K562 (cell line): ENCODE results near the gene ELMO1. TPM values are rescaled to one million over a fixed set of nuclear protein-coding genes. Genes with fewer than 3 reads are reported as not detected.

Source experiments
- ATAC-seq: fragments of 200-7000 bp; cut with Tn5 transposase; 3 replicates; pipeline ENCODE4 v1.9.1; 2020; ENCODE audit warnings: moderate library complexity
- BruUV-seq: library from RNA; stranded (reverse); fragments of 400-500 nt; replicated peaks from 2 replicates; lab custom pipeline; 2021; lab: Mats Ljungman, UMichigan
- CTCF ChIA-PET: fragments of 300-600 bp; formaldehyde crosslinking; extraction: SDS; loops from one replicate; lab custom pipeline; 2021; ENCODE audit warnings: low intra/inter-chr PET ratio; lab: Yijun Ruan, JAX
- POLR2A ChIA-PET: fragments of 300-600, 350-650 bp; sonication (Branson Sonifier 250); formaldehyde crosslinking; extraction: SDS; loops from one replicate; lab custom pipeline; 2021; ENCODE audit warnings: antibody characterized with exemption, inconsistent platforms; lab: Yijun Ruan, JAX
- DNase-seq, 4 experiments: peaks; one replicate each; pipeline versions ENCODE4 v3.0.0 to v3.0.0-alpha.2; 2011 to 2018; ENCODE audit warnings: low spot score in 3 of 4, mixed read lengths in 3 of 4; ENCODE audit errors: extremely low read depth in 1 of 4
- FAIRE-seq: peaks from 2 replicates; lab custom pipeline; 2011; peaks lifted over from hg19 to GRCh38; lab: Jason Lieb, UNC
- H2AFZ ChIP-seq: 2 replicates; pipeline ENCODE4 v1.6.0; 2011; ENCODE audit warnings: low read depth, low read length, control low read depth, inconsistent platforms
- H3K27ac ChIP-seq: fragments of 200-600 bp; 3 replicates; pipeline ENCODE4 v1.8.0; 2011; ENCODE audit warnings: low read depth, mild to moderate bottlenecking, control low read depth, inconsistent platforms, low read length, moderate library complexity, mixed read lengths; ENCODE audit errors: extremely low read depth
- H3K27me3 ChIP-seq, 2 experiments: fragments of 300-600 bp in 1 of 2; 2 replicates in 1 of 2; 3 replicates in 1 of 2; pipeline versions ENCODE4 v1.6.0 to v1.8.0; 2011; ENCODE audit warnings: inconsistent platforms in 2 of 2, low read length in 2 of 2, mild to moderate bottlenecking in 1 of 2, mixed read lengths in 1 of 2, moderate library complexity in 1 of 2; ENCODE audit not compliant: control insufficient read depth in 2 of 2, insufficient read depth in 2 of 2
- H3K36me3 ChIP-seq: fragments of 300-600 bp; 3 replicates; pipeline ENCODE4 v1.8.0; 2011; ENCODE audit warnings: mild to moderate bottlenecking, low read length, inconsistent platforms; ENCODE audit not compliant: control insufficient read depth, insufficient read depth
- H3K4me1 ChIP-seq, 2 experiments: fragments of 200-600 bp in 1 of 2; replicated peaks in 1 of 2; 2 replicates in 1 of 2; 3 replicates in 1 of 2; pipeline versions ENCODE4 v1.5.1 to v1.8.0; 2011; ENCODE audit warnings: inconsistent platforms in 2 of 2, low read length in 2 of 2, mild to moderate bottlenecking in 1 of 2, mixed read lengths in 1 of 2, moderate library complexity in 1 of 2; ENCODE audit not compliant: control insufficient read depth in 2 of 2, insufficient read depth in 2 of 2
- H3K4me2 ChIP-seq: 2 replicates; pipeline ENCODE4 v1.6.1; 2011; ENCODE audit warnings: low read length, control low read depth, inconsistent platforms, mixed read lengths; ENCODE audit not compliant: insufficient read depth
- H3K4me3 ChIP-seq: fragments of 200-600 bp; sonication (generic), shearing (Covaris generic); 2 replicates; pipeline ENCODE4 v1.5.1; 2016; ENCODE audit warnings: control low read depth, inconsistent platforms
- H3K79me2 ChIP-seq: fragments of 200-600 bp; 3 replicates; pipeline ENCODE4 v1.8.0; 2011; ENCODE audit warnings: low read length, inconsistent platforms; ENCODE audit not compliant: control insufficient read depth, insufficient read depth
- H3K9ac ChIP-seq, 2 experiments: 2 replicates each; pipeline versions ENCODE4 v1.6.0 to v1.6.1; 2011; ENCODE audit warnings: low read depth in 2 of 2, low read length in 2 of 2, control low read depth in 1 of 2, inconsistent platforms in 1 of 2, mild to moderate bottlenecking in 1 of 2, mixed read lengths in 1 of 2; ENCODE audit not compliant: insufficient read depth in 1 of 2
- H3K9me1 ChIP-seq: one replicate; pipeline ENCODE4 v1.6.0; 2011; ENCODE audit warnings: inconsistent platforms, mild to moderate bottlenecking, low read length, moderate library complexity; ENCODE audit not compliant: control insufficient read depth, insufficient read depth
- H3K9me3 ChIP-seq: replicated peaks from 2 replicates; pipeline ENCODE4 v1.5.1; 2011; ENCODE audit warnings: low read depth, low read length, inconsistent platforms; ENCODE audit not compliant: control insufficient read depth, insufficient read depth
- H4K20me1 ChIP-seq: replicated peaks from 2 replicates; pipeline ENCODE4 v1.6.1; 2011; ENCODE audit warnings: low read length, inconsistent platforms, mixed read lengths; ENCODE audit not compliant: control insufficient read depth, insufficient read depth
- ASH1L ChIP-seq: fragments of 450-650 bp; IDR thresholded peaks from 2 replicates; pipeline ENCODE4 v1.6.1; 2018; ENCODE audit warnings: borderline replicate concordance, mild to moderate bottlenecking, low read depth; ENCODE audit not compliant: partially characterized antibody
- FIP1L1 ChIP-seq: fragments of 200-400 bp; formaldehyde crosslinking; IDR thresholded peaks from 2 replicates; pipeline ENCODE4 v1.6.1; 2018; ENCODE audit warnings: mild to moderate bottlenecking, low read depth, low read length; ENCODE audit not compliant: poor library complexity, severe bottlenecking
- GATAD2B ChIP-seq: fragments of 450-650 bp; IDR thresholded peaks from 2 replicates; pipeline ENCODE4 v1.6.1; 2017; ENCODE audit warnings: mild to moderate bottlenecking, borderline replicate concordance
- RFX1 ChIP-seq: fragments of 450-650 bp; IDR thresholded peaks from 2 replicates; pipeline ENCODE4 v1.6.1; 2016; ENCODE audit warnings: mild to moderate bottlenecking, moderate library complexity
- SAFB ChIP-seq: fragments of 200-400 bp; formaldehyde crosslinking; IDR thresholded peaks from 2 replicates; pipeline ENCODE4 v1.6.1; 2017; ENCODE audit warnings: low read depth, low read length, borderline replicate concordance
- SIN3B ChIP-seq: fragments of 450-650 bp; IDR thresholded peaks from 2 replicates; pipeline ENCODE4 v1.6.1; 2017; ENCODE audit warnings: low read depth, mild to moderate bottlenecking, moderate library complexity
- TAF15 ChIP-seq: fragments of 200-400 bp; formaldehyde crosslinking; IDR thresholded peaks from 2 replicates; pipeline ENCODE4 v1.6.1; 2017; ENCODE audit warnings: mild to moderate bottlenecking, low read depth, low read length, moderate library complexity
- ZBTB8A ChIP-seq: fragments of 450-650 bp; IDR thresholded peaks from 2 replicates; pipeline ENCODE4 v1.6.1; 2018; ENCODE audit warnings: mild to moderate bottlenecking, moderate library complexity; ENCODE audit not compliant: partially characterized antibody
- ZNF217 ChIP-seq: sonication (generic); formaldehyde crosslinking; IDR thresholded peaks from 2 replicates; pipeline ENCODE4 v1.8.0; 2022; ENCODE audit warnings: mild to moderate bottlenecking, missing genetic modification reagents
- ZNF431 ChIP-seq: sonication (generic); formaldehyde crosslinking; IDR thresholded peaks from 2 replicates; pipeline ENCODE4 v1.8.0; 2022; ENCODE audit warnings: mild to moderate bottlenecking, missing genetic modification reagents
- ZNF707 ChIP-seq: fragments of 250-450 bp; sonication (Bioruptor Pico); conservative IDR thresholded peaks from 2 replicates; pipeline ENCODE4 v1.8.0; 2022; ENCODE audit warnings: inconsistent platforms, mild to moderate bottlenecking, moderate library complexity
- ZNF830 ChIP-seq: fragments of 250-450 bp; sonication (Bioruptor Pico); IDR thresholded peaks from 2 replicates; pipeline ENCODE4 v1.5.0; 2021; ENCODE audit warnings: mild to moderate bottlenecking
- ZSCAN32 ChIP-seq: fragments of 450-650 bp; formaldehyde crosslinking; IDR thresholded peaks from 2 replicates; pipeline ENCODE4 v1.4.0; 2020; ENCODE audit warnings: mild to moderate bottlenecking, moderate library complexity
- WGBS: fragments of 100-300 bp; shearing (Covaris generic); methylation state at CpG from one replicate; pipeline ENCODE4 v1.1.6; 2016; ENCODE audit warnings: low coverage, mixed read lengths; ENCODE audit not compliant: insufficient coverage; ENCODE audit errors: missing lambda C conversion rate; 5-methylcytosine and 5-hydroxymethylcytosine counted together
- in situ Hi-C: fragments of 300-500 bp; cut with MboI; formaldehyde crosslinking; loops from 4 replicates; pipeline ENCODE4 v1.15.0; 2018; ENCODE audit warnings: inconsistent platforms, mixed read lengths
- intact Hi-C: fragments of 100-400 bp; cut with micrococcal nuclease; formaldehyde crosslinking; loops from 2 replicates; pipeline ENCODE4 v1.14.2; 2022
- polyA plus RNA-seq, 8 experiments: library from polyadenylated mRNA; depleted of rRNA in 4 of 8; stranded (reverse) in 5 of 8; unstranded in 3 of 8; fragments of >200 nt; fragmentation: Nextera tagmentation in 2 of 8; fragmentation: Illumina TruSeq in 1 of 8; extraction: Ambion mirVana in 2 of 8; extraction: Trizol in 1 of 8; gene quantifications; 2 replicates each; pipeline versions ENCODE4 v1.2.1 to v1.2.3, GENCODE V29; 2011 to 2014; ENCODE audit warnings: inconsistent platforms in 1 of 8, missing spikeins in 1 of 8
- total RNA-seq, 7 experiments: library from RNA; depleted of rRNA in 6 of 7; stranded (reverse); fragments of >200 nt in 6 of 7; fragmentation: Illumina TruSeq in 2 of 7; extraction: Trizol in 2 of 7; gene quantifications; 2 replicates each; pipeline versions ENCODE4 v1.2.1 to v1.2.3, GENCODE V29; 2011 to 2021; ENCODE audit warnings: low replicate concordance in 1 of 7
- TF ChIP-seq, protein P1 (sequence below), 2 experiments: fragments of 250-450 bp in 1 of 2; fragments of 450-650 bp in 1 of 2; sonication (Bioruptor Pico) in 1 of 2; IDR thresholded peaks; 2 replicates each; pipeline versions ENCODE4 v1.6.1 to v1.8.0; 2016 to 2021; ENCODE audit warnings: mild to moderate bottlenecking in 2 of 2, moderate library complexity in 2 of 2, missing compliant biosample characterization in 1 of 2, missing genetic modification characterization in 1 of 2

ELMO1 gene
- total and polyA plus RNA-seq, 9 of the 15 experiments (the other 6 are each of a cell fraction or from before 2014, with no cell fraction given), result 0.36 to 7.2 (median 3.6) TPM

DNA sequence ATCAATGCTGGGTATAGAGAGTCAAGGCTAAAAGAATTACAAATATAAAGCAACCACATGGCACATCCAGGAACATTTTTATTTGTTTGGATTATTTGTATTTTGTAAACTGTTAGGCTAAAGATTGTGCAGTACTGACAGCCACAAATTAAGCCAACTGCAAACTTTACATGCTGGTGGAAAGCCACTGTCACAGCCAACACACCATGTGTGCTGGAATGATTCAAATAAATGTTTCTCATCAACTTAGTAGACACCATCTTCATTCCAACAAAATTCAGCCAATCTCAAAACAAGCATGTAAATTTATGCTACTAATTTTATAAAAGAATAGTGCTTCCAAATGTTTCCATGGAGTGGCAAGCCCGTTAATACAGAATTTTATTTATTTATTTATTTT, 211.8 kb downstream of the ELMO1 start:
- DNase-seq (no peak), FAIRE-seq (no peak), ATAC-seq (no peak)
- Histone ChIP-seq H3K9me3 (no peaks in the 10 kb centered on the region), H3K9me1 (no peaks in the 10 kb centered on the region), H4K20me1 (no peaks in the 10 kb centered on the region), H3K27ac (no peak overlapping the region), H3K4me1 (no peaks in the 10 kb centered on the region), H3K79me2 (no peaks in the 10 kb centered on the region), H2AFZ (no peak overlapping the region), H3K9ac (no peak overlapping the region), H3K4me3 (no peak overlapping the region), H3K27me3 (peaks cover 0 to under 1% of the 10 kb centered on the region in 2 experiments; a peak in 1 of 5 replicates), H3K36me3 (no peaks in the 10 kb centered on the region), H3K4me2 (no peak overlapping the region)
- in situ Hi-C loops, result loop anchor here (25.0 kb wide), 1 partner anchor 600 kb away; the partner anchor contains the start of gene NME8
- no peak for TF ChIP-seq ZNF830 (CRISPR knock-in tag)
- TF ChIP-seq, protein P1, sequence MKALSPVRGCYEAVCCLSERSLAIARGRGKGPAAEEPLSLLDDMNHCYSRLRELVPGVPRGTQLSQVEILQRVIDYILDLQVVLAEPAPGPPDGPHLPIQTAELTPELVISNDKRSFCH (CRISPR knock-in tag; IDR thresholded peaks at IDR 0.05), result no peak
- TF ChIP-seq, protein P1 (tag; IDR thresholded peaks at IDR 0.05), result no peak
- TF ChIP-seq ZNF707, result no peak
- TF ChIP-seq RFX1, result no peak
- TF ChIP-seq ZBTB8A, result no peak
- TF ChIP-seq SAFB, result no peak
- TF ChIP-seq ZNF217 (CRISPR knock-in tag), result no peak
- TF ChIP-seq ASH1L, result no peak
- no peak for TF ChIP-seq TAF15
- no peak for TF ChIP-seq SIN3B
- no peak for TF ChIP-seq ZSCAN32 (CRISPR knock-in tag)
- no peak for TF ChIP-seq GATAD2B
- no peak for TF ChIP-seq ZNF431 (CRISPR knock-in tag)
- no peak for TF ChIP-seq FIP1L1
- ChIA-PET CTCF (no interaction called here), POLR2A (no interaction called here)
- intact Hi-C loops, result loop anchor here (10.0 kb wide), 1 partner anchor 598 kb away; no protein-coding TSS in a partner anchor
- BruUV-seq, result no TSS peak
- 0% methylated on average over 1 of the region's 1 CpG for WGBS
